ENCODE data around the gene GTPBP3.
A peak's percentile ranks its signal among the peaks of the same experiment; 100 is the strongest.
"Not testable (repeated sequence)": the region's sequence is repeated elsewhere in the genome, so short reads cannot be mapped to it uniquely, and the experiment has no call there.

Gene GTPBP3

DNA sequence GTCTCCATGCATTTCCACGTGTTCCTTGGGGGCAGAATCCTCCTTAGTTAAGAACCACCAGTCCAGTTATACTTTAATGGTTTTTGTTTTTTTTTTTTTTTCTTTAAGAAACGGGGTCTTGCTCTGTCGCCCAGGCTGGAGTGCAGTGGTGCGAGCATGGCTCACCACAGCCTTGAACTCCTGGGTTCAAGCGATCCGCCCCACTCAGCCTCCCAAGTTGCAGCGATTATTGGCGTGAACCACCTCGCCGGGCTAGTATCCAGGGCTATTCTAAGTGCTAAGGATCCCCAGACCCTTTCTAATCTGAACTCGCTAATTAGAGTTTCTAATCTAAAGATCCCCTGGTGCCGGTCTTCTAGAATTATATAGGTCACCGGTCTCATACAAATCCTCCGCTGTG is 43.7 kb upstream of the GTPBP3 start:
- Histone ChIP-seq H3F3A (ENCODE audit: insufficient read depth) (peaks cover 4% of the 10 kb centered on the region; the same call in 1 of the 2 replicates), H3K36me3 (ENCODE audit: low read length) (peaks cover 4% of the 10 kb centered on the region; the same call in 1 of the 2 replicates), H3K79me2 (ENCODE audit: insufficient read depth, low read length) (peaks cover 4% of the 10 kb centered on the region)

DNA sequence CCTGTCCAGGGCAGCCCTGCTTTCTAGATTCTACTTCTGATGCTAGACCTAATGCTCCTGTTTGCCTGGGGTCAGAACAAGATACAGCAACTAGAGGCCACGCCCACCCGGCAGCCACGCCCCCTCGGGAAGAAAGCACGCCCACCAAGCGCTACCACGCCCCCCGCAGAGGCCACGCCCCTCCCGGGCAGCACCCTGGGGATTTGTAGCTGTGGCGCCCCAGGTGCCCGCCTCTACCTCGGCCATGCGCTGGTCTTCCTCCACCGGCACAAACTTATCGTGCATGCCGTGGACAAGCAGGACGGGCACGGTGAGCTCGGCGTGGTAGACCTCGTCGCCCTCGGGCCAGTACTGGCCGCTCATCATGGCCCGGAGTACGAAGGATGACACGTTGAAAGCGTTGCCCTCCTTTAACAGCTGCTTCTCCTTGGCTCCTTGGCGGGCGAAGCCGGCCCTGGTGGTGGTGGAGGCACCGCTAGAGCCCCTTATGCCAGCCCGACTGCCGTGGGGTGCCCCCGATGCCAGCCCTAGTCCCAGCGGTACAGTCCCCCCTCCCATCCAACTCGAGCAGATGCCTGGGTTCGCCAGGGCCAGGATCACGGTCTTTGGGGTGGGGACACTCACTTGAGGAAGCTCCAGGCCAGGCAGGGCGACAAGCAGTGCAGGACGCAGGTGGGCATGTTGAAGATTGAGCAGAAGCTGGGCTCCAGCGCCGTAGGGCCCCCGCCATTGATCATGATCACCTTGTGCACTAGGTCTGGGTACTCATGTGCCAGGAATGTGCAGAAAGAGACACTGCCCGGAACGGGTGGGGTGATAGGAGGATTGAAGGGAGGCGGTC is 43.1 kb upstream of the GTPBP3 start:
- H3K9me3 ChIP-seq (ENCODE audit: insufficient read depth, low read length) = no peaks in the 10 kb centered on the region
- no peaks in the 10 kb centered on the region for H3K9me2 ChIP-seq (replicated peaks; ENCODE audit: insufficient read depth, low read length)
- no peaks in the 10 kb centered on the region for H4K20me1 ChIP-seq (ENCODE audit: low read depth, low read length)
- no peak overlapping the region for H3K4me3 ChIP-seq (ENCODE audit: insufficient read depth, low read length, poor library complexity, severe bottlenecking)
- peaks cover 4% of the 10 kb centered on the region; the same call in 1 of the 2 replicates for H3K36me3 ChIP-seq (ENCODE audit: low read length)
- no peak overlapping the region for H3K27ac ChIP-seq (ENCODE audit: low read depth, low read length)
- no peaks in the 10 kb centered on the region for H3K27me3 ChIP-seq (ENCODE audit: low read length)
- H2AFZ ChIP-seq (ENCODE audit: low read depth, low read length, severe bottlenecking) = no peak overlapping the region
- peaks cover 4% of the 10 kb centered on the region; the same call in 1 of the 2 replicates for H3F3A ChIP-seq (ENCODE audit: insufficient read depth)
- TF ChIP-seq EZH2phosphoT487 (conservative IDR thresholded peaks at IDR 0.05; ENCODE audit: low read length) = no peak
- TF ChIP-seq, protein P1, sequence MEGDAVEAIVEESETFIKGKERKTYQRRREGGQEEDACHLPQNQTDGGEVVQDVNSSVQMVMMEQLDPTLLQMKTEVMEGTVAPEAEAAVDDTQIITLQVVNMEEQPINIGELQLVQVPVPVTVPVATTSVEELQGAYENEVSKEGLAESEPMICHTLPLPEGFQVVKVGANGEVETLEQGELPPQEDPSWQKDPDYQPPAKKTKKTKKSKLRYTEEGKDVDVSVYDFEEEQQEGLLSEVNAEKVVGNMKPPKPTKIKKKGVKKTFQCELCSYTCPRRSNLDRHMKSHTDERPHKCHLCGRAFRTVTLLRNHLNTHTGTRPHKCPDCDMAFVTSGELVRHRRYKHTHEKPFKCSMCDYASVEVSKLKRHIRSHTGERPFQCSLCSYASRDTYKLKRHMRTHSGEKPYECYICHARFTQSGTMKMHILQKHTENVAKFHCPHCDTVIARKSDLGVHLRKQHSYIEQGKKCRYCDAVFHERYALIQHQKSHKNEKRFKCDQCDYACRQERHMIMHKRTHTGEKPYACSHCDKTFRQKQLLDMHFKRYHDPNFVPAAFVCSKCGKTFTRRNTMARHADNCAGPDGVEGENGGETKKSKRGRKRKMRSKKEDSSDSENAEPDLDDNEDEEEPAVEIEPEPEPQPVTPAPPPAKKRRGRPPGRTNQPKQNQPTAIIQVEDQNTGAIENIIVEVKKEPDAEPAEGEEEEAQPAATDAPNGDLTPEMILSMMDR (IDR thresholded peaks at IDR 0.05; ENCODE audit: insufficient read depth, low read length, poor library complexity, severe bottlenecking) = no peak
- H3K4me2 ChIP-seq (ENCODE audit: low read depth, low read length, poor library complexity, severe bottlenecking) = no peak overlapping the region
- H3K79me2 ChIP-seq (ENCODE audit: insufficient read depth, low read length) = peaks cover 4% of the 10 kb centered on the region
- no peak overlapping the region for H3K9ac ChIP-seq (ENCODE audit: low read length)

More for the DNA sequence above, 43.7 kb upstream of the GTPBP3 start:
- Histone ChIP-seq H3K9ac (ENCODE audit: low read length) (no peak overlapping the region), H3K9me3 (ENCODE audit: insufficient read depth, low read length) (no peaks in the 10 kb centered on the region), H4K20me1 (ENCODE audit: low read depth, low read length) (no peaks in the 10 kb centered on the region), H3K4me2 (ENCODE audit: low read depth, low read length, poor library complexity, severe bottlenecking) (peak overlapping the region; percentile 71), H2AFZ (ENCODE audit: low read depth, low read length, severe bottlenecking) (no peak overlapping the region), H3K9me2 (replicated peaks; ENCODE audit: insufficient read depth, low read length) (no peaks in the 10 kb centered on the region), H3K27me3 (ENCODE audit: low read length) (no peaks in the 10 kb centered on the region), H3K4me3 (ENCODE audit: insufficient read depth, low read length, poor library complexity, severe bottlenecking) (no peak overlapping the region), H3K27ac (ENCODE audit: low read depth, low read length) (no peak overlapping the region)
- TF ChIP-seq EZH2phosphoT487 (conservative IDR thresholded peaks at IDR 0.05; ENCODE audit: low read length) = no peak
- TF ChIP-seq, protein P1 (IDR thresholded peaks at IDR 0.05; ENCODE audit: insufficient read depth, low read length, poor library complexity, severe bottlenecking) = no peak

GRCh38 chr19:17295551-17295950 is 41.8 kb upstream of the GTPBP3 start:
- H3K4me3 ChIP-seq (ENCODE audit: insufficient read depth, low read length, poor library complexity, severe bottlenecking); H3K27me3 ChIP-seq (ENCODE audit: low read length); H3K27ac ChIP-seq (ENCODE audit: low read depth, low read length); H4K20me1 ChIP-seq (ENCODE audit: low read depth, low read length); H3K36me3 ChIP-seq (ENCODE audit: low read length); H3K9me3 ChIP-seq (ENCODE audit: insufficient read depth, low read length); H3K79me2 ChIP-seq (ENCODE audit: insufficient read depth, low read length); H3K4me2 ChIP-seq (ENCODE audit: low read depth, low read length, poor library complexity, severe bottlenecking); H3F3A ChIP-seq (ENCODE audit: insufficient read depth); H3K9me2 ChIP-seq (replicated peaks; ENCODE audit: insufficient read depth, low read length); H2AFZ ChIP-seq (ENCODE audit: low read depth, low read length, severe bottlenecking); H3K9ac ChIP-seq (ENCODE audit: low read length): not testable (repeated sequence)

DNA sequence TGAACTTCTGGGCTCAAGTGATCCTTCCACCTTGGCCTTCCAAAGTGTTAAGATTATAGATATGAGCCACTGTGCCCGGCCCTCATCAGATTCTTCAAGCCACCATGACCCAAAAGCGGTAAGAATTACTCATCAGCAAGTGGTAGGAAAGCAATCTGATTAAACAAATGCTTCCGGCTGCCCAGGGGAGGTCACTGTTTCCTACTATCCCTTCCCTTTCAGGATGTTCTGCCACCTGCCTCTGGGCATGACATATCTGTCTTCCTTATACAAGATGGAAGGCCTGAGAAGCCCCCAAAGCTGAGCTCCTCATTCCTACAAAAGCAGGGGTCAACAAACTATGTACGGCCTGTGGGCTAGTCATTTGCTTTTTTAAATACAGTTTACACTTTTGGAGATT is 41.1 kb upstream of the GTPBP3 start:
- Histone ChIP-seq H3K9ac (ENCODE audit: low read length) (no peak overlapping the region), H3K27me3 (ENCODE audit: low read length) (no peaks in the 10 kb centered on the region), H3K27ac (ENCODE audit: low read depth, low read length) (no peak overlapping the region), H3K4me2 (ENCODE audit: low read depth, low read length, poor library complexity, severe bottlenecking) (no peak overlapping the region), H3K9me3 (ENCODE audit: insufficient read depth, low read length) (no peaks in the 10 kb centered on the region), H3K36me3 (ENCODE audit: low read length) (peaks cover 4% of the 10 kb centered on the region; the same call in 1 of the 2 replicates), H3K4me3 (ENCODE audit: insufficient read depth, low read length, poor library complexity, severe bottlenecking) (no peak overlapping the region), H3K79me2 (ENCODE audit: insufficient read depth, low read length) (peaks cover 4% of the 10 kb centered on the region), H3K9me2 (replicated peaks; ENCODE audit: insufficient read depth, low read length) (no peaks in the 10 kb centered on the region), H3F3A (ENCODE audit: insufficient read depth) (no peaks in the 10 kb centered on the region; the same call in 1 of the 2 replicates), H2AFZ (ENCODE audit: low read depth, low read length, severe bottlenecking) (no peak overlapping the region), H4K20me1 (ENCODE audit: low read depth, low read length) (no peaks in the 10 kb centered on the region)
- TF ChIP-seq EZH2phosphoT487 (conservative IDR thresholded peaks at IDR 0.05; ENCODE audit: low read length) = no peak
- TF ChIP-seq, protein P1 (IDR thresholded peaks at IDR 0.05; ENCODE audit: insufficient read depth, low read length, poor library complexity, severe bottlenecking) = no peak

Measured in SU-DHL-6 (cell line).